ENCODE data around the gene USP7.
"Not testable (repeated sequence)": the region's sequence is repeated elsewhere in the genome, so short reads cannot be mapped to it uniquely, and the experiment has no call there.

The USP7 gene

DNA sequence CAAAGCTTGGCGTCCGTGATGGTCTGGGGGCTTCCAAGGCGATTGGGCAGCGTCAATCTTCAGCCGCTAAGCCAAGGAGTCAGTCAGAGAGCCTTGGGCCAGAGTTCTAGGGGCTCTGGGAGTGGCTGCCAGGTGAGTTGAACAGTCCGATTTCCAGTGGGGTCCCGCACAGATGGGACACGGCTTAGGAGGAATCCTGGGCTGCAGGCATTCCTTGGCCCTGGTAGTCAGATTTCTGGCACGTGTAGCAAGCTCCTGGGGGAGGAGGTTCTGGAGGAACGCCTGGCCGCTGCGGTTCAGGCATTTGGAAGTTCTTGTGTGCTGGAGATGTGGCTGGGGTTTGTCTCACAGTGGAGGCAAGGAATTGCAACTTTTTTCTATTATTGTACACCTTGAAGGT lies 120.4 kb downstream of the USP7 start:
- Histone ChIP-seq H3K4me1 (ENCODE audit: control insufficient read depth, insufficient read depth, low read length) (peaks cover 12% of the 10 kb centered on the region), H3K36me3 (ENCODE audit: control insufficient read depth, insufficient read depth, low read length, severe bottlenecking) (peaks cover 15% of the 10 kb centered on the region)
- not testable (repeated sequence) for H3K9me3 ChIP-seq (ENCODE audit: control insufficient read depth, low read length); H3K9ac ChIP-seq (ENCODE audit: low read length); DNase-seq (ENCODE audit: low read depth); H3K4me3 ChIP-seq (ENCODE audit: low read length); H3K27me3 ChIP-seq (replicated peaks; ENCODE audit: control insufficient read depth, insufficient read depth, low read length)
